Measurements from ENCODE around the gene TBK1.
A peak's percentile ranks its signal among the peaks of the same experiment; 100 is the strongest.

Gene TBK1

DNA sequence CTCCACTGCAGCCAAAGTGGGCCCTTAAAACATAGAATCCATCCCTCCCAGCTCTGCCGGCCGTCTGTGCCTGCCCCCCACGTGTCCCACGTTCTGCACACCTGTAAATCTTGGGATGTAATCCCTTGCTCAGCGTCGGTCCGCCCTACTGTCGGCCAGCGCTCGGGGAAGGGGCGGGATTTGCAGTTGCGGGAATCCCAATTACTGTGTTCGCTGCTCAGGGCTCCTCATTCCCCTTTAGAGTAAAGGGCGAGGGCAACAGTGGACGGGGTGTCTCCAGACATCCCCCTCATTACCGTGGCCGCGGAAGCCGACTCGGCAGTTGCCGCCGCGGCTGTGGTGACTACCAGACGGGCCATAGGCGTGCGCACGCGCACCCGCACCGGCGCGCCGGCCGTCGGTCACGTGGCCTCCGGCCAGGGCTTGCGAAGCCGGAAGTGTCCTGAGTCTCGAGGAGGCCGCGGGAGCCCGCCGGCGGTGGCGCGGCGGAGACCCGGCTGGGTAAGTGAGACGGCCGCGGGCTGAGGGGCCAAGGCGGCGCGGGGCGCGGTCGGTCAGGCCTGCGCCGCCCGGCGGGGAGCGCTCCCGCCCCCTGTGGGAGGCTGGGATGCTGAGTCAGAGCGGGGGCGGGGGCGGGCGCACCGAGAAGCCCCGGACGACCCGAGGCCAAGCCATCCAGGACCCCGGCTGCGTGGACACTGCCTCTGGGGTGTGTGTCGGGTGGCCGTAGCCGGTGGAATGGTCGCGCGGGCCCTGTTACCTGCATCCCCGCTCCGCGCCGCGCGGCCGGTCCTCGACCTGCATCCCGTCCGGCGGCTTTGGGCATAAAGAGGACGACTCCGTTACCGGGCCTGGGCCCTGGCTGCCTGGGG is at the start of gene TBK1:
Gene TBK1, plus strand, starts transcription at position 434 of the 872 bp plus-strand sequence. CDS start 3,751 bp downstream, outside the sequence.
- Histone ChIP-seq H3K36me3 (ENCODE audit: control insufficient read depth in 1 of 2, insufficient read depth in 2 of 2, low read length in 2 of 2) (peaks cover 3 to 12% of the 10 kb centered on the region in 2 donors), H3K9ac (ENCODE audit: low read depth in 1 of 2, low read length in 2 of 2) (peak within 1 kb of the TSS; percentile 94 to 95), H3K4me3 (ENCODE audit: low read depth in 1 of 2, low read length in 2 of 2) (peak within 1 kb of the TSS; percentile 89 to 96), H3K27me3 (ENCODE audit: control insufficient read depth in 1 of 2, insufficient read depth in 2 of 2, low read length in 2 of 2) (no peaks in the 10 kb centered on the region), H3K4me1 (ENCODE audit: control insufficient read depth in 1 of 2, insufficient read depth in 2 of 2, low read length in 2 of 2) (peaks cover 11 to 15% of the 10 kb centered on the region in 2 donors), H3K9me3 (ENCODE audit: control insufficient read depth in 1 of 2, low read length in 2 of 2) (no peaks in the 10 kb centered on the region), H3K27ac (ENCODE audit: low read depth, low read length) (peak within 1 kb of the TSS; percentile 96)

DNA sequence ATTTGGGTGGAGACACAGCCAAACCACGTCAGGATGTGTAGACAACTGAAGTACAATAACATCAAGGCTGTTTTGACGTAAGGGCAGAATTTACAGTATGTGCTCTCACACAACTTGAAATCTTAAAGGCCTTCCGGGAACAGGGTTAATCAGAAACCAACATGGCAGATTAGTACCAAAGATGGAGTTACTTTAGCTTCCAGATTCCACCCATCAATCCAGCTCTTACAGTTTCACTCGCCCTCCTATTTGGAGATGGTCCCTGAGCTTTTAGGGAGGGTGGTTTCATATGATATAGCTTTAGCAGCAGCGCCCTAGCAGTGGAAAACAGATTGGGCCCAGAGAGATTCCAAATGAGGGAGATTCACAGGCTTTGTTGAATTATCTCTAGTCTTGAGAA is 49.7 kb upstream of the TBK1 start:
- Histone ChIP-seq H3K4me1 (ENCODE audit: control insufficient read depth in 1 of 2, insufficient read depth in 2 of 2, low read length in 2 of 2) (peaks cover 0 to 4% of the 10 kb centered on the region in 2 donors), H3K4me3 (ENCODE audit: low read depth in 1 of 2, low read length in 2 of 2) (no peak overlapping the region), H3K27ac (ENCODE audit: low read depth, low read length) (no peak overlapping the region), H3K27me3 (ENCODE audit: control insufficient read depth in 1 of 2, insufficient read depth in 2 of 2, low read length in 2 of 2) (no peaks in the 10 kb centered on the region), H3K9ac (ENCODE audit: low read depth in 1 of 2, low read length in 2 of 2) (no peak overlapping the region), H3K36me3 (ENCODE audit: control insufficient read depth in 1 of 2, insufficient read depth in 2 of 2, low read length in 2 of 2) (no peaks in the 10 kb centered on the region), H3K9me3 (ENCODE audit: control insufficient read depth in 1 of 2, low read length in 2 of 2) (no peaks in the 10 kb centered on the region)

DNA sequence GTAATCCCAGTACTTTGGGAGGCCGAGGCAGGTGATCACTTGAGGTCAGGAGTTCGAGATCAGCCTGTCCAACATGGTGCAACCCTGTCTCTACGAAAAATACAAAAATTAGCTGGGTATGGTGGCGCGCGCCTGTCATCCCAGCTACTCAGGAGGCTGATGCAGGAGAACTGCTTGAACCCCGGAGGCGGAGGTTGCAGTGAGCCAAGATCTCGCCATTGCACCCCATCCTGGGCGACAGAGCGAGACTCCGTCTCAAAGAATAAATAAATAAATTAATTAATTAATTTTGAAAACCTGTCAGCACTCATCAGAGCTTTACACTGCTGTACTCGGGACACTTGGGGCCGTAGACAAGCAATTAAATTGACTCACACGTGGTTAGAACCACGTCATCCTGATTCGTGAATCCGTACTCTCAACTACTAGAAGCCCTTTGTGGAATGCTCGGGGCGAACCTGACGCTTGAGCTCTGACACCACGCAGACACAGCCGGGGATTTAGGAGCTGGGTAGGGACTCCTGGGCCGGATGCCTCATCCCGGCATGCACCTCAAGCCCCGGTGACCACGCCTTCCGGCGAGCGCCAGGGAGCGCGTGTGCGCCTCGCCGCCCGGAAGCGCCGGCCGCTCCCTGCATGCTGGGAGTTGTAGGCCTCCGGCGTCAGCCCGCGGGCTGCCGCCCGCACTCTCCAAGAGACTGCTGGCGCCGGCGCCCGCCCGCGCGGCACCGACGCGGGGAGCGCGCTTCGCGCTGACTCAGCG is 48.0 kb upstream of the TBK1 start, which contains the start of gene XPOT:
Gene XPOT, plus strand, starts transcription at position 686 of the 763 bp plus-strand sequence. CDS start 5,644 bp downstream, outside the sequence.
- H3K4me3 ChIP-seq (ENCODE audit: low read depth in 1 of 2, low read length in 2 of 2) = peak within 1 kb of the TSS; percentile 78 to 93
- peaks cover 0 to 4% of the 10 kb centered on the region in 2 donors for H3K4me1 ChIP-seq (ENCODE audit: control insufficient read depth in 1 of 2, insufficient read depth in 2 of 2, low read length in 2 of 2)
- H3K9ac ChIP-seq (ENCODE audit: low read depth in 1 of 2, low read length in 2 of 2) = peak within 1 kb of the TSS; percentile 80 to 91
- peak within 1 kb of the TSS; percentile 94 for H3K27ac ChIP-seq (ENCODE audit: low read depth, low read length)
- no peaks in the 10 kb centered on the region for H3K27me3 ChIP-seq (ENCODE audit: control insufficient read depth in 1 of 2, insufficient read depth in 2 of 2, low read length in 2 of 2)
- no peaks in the 10 kb centered on the region for H3K9me3 ChIP-seq (ENCODE audit: control insufficient read depth in 1 of 2, low read length in 2 of 2)
- no peaks in the 10 kb centered on the region for H3K36me3 ChIP-seq (ENCODE audit: control insufficient read depth in 1 of 2, insufficient read depth in 2 of 2, low read length in 2 of 2)

DNA sequence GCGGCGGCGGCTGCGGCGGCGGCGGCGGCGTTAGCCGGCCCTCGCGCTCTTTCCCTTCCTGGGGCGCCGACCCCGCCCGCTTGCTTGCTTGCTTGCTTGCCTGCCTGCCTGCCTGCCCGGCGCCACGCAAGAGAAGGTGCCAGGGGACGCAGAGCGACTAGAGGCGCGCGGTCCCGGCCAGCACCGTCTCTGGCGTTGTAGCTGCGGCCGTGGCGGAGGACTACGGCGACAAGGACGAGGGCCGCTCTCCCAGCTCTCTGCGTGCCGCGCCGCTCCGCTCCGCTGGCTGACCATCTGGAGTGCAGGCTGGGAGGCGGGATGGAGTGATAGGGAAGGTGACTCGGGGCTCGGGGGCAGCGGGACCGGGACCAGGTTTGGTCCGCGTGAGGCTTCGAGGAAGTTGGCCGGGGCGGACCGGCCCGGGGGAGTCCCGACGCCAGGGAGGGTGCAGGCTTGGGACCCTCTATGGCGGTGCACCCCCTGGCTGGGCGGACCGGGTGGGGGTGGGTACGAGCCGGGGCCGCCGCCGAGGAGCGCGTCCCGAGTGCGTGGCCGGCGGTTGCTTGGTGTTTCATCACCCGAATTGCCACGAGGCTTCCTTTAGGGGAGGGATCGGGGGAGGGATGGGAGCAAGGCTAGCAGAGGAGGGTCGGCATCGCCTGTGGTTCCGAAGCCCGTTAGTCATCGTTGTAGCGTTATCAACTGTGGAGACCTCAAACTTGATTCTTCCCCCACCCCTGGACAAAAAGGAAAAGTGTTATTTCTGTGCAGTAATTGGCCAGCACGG is 47.3 kb upstream of the TBK1 start:
- Histone ChIP-seq H3K9ac (ENCODE audit: low read depth in 1 of 2, low read length in 2 of 2) (peak overlapping the region; percentile 80 to 91), H3K27ac (ENCODE audit: low read depth, low read length) (peak overlapping the region; percentile 94), H3K9me3 (ENCODE audit: control insufficient read depth in 1 of 2, low read length in 2 of 2) (no peaks in the 10 kb centered on the region), H3K27me3 (ENCODE audit: control insufficient read depth in 1 of 2, insufficient read depth in 2 of 2, low read length in 2 of 2) (no peaks in the 10 kb centered on the region), H3K4me3 (ENCODE audit: low read depth in 1 of 2, low read length in 2 of 2) (peak overlapping the region; percentile 77 to 93), H3K36me3 (ENCODE audit: control insufficient read depth in 1 of 2, insufficient read depth in 2 of 2, low read length in 2 of 2) (no peaks in the 10 kb centered on the region), H3K4me1 (ENCODE audit: control insufficient read depth in 1 of 2, insufficient read depth in 2 of 2, low read length in 2 of 2) (peaks cover 0 to 4% of the 10 kb centered on the region in 2 donors)

DNA sequence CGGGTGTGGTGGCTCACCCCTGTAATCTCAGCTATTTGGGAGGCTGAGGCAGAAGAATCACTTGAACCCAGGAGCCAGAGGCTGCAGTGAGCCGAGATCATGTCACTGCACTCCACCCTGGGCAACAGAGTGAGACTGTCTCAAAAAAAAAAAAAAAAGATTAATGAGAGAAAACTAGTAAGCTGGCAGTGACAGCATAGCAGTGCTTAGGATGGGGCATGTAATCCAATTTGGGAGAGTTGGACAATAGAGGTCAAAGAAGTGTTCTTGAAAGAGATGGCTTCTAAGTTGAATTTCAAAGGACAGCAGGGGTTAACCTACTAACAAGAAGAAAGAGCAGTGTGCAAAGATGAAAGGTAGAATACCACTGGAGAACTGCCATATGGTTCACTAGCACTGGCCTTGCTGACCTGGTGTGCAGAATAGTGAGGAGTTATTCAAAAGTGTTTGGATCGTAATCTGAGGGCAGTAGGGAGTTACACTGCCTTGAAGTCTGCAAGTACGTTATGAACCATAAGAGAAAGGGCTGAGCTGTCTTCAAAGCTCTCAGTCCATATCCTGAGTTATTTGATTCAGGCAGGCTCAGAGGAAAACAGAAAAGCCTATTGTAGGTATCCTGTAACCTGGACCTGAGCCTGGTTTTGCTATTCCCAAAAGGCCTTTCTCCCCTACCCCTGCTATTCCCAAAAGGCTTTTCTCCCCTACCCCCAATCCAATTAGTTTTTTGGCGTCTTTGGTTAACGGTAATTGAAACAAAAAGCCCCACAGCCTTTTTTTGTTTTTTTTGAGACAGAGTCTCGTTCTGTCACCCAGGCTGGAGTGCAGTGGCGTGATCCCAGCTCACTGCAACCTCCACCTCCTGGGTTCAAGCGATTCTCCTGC is 44.3 kb upstream of the TBK1 start:
- no peaks in the 10 kb centered on the region for H3K27me3 ChIP-seq (ENCODE audit: control insufficient read depth in 1 of 2, insufficient read depth in 2 of 2, low read length in 2 of 2)
- H3K27ac ChIP-seq (ENCODE audit: low read depth, low read length) = no peak overlapping the region
- peaks cover 0 to 4% of the 10 kb centered on the region in 2 donors for H3K4me1 ChIP-seq (ENCODE audit: control insufficient read depth in 1 of 2, insufficient read depth in 2 of 2, low read length in 2 of 2)
- H3K4me3 ChIP-seq (ENCODE audit: low read depth in 1 of 2, low read length in 2 of 2) = no peak overlapping the region
- H3K9ac ChIP-seq (ENCODE audit: low read depth in 1 of 2, low read length in 2 of 2) = no peak overlapping the region
- H3K36me3 ChIP-seq (ENCODE audit: control insufficient read depth in 1 of 2, insufficient read depth in 2 of 2, low read length in 2 of 2) = peaks cover 14 to 17% of the 10 kb centered on the region in 2 donors
- no peaks in the 10 kb centered on the region for H3K9me3 ChIP-seq (ENCODE audit: control insufficient read depth in 1 of 2, low read length in 2 of 2)

DNA sequence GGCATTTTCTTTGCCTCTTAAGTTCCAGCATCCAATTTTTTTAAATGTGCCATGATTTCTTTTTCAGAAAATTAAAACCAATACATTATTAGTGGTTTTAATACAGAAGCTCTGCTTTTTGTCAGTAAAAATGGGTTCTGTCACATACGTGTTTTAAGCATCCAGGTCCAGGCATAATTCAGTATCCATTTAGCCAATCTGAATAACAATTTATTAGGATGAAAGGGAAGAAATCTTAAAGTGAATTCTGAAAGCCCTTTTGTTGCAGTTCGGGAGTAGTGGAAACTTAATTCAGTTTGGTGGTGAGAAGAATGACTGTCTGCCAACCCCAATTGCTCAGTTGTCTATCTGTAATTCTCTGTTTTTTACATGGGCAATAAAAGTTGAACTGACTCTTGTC is 40.5 kb upstream of the TBK1 start:
- Histone ChIP-seq H3K27ac (ENCODE audit: low read depth, low read length) (no peak overlapping the region), H3K27me3 (ENCODE audit: control insufficient read depth in 1 of 2, insufficient read depth in 2 of 2, low read length in 2 of 2) (no peaks in the 10 kb centered on the region), H3K4me1 (ENCODE audit: control insufficient read depth in 1 of 2, insufficient read depth in 2 of 2, low read length in 2 of 2) (peaks cover 0 to 6% of the 10 kb centered on the region in 2 donors), H3K9me3 (ENCODE audit: control insufficient read depth in 1 of 2, low read length in 2 of 2) (no peaks in the 10 kb centered on the region), H3K4me3 (ENCODE audit: low read depth in 1 of 2, low read length in 2 of 2) (no peak overlapping the region), H3K9ac (ENCODE audit: low read depth in 1 of 2, low read length in 2 of 2) (no peak overlapping the region), H3K36me3 (ENCODE audit: control insufficient read depth in 1 of 2, insufficient read depth in 2 of 2, low read length in 2 of 2) (peaks cover 35 to 39% of the 10 kb centered on the region in 2 donors)

DNA sequence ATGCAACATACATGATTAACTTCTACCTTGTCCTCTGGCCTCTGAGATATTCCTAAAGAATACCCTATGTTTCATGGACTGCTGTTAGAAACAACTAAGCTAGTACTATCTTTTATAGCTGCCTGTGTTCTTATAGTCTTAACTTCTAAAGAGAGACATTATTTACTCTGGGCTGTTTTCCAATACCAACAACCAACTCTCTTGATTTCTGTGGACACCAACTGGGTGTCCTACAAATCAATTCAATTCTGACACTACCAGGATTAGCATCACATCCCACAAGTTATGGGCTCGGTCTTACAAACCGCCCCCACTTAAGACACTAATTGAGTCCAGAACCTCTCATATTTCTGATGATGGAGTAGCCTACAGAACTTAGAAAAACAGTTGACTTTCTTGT is 39.5 kb upstream of the TBK1 start:
- Histone ChIP-seq H3K4me1 (ENCODE audit: control insufficient read depth in 1 of 2, insufficient read depth in 2 of 2, low read length in 2 of 2) (peaks cover 0 to 6% of the 10 kb centered on the region in 2 donors), H3K9ac (ENCODE audit: low read depth in 1 of 2, low read length in 2 of 2) (no peak overlapping the region), H3K27ac (ENCODE audit: low read depth, low read length) (no peak overlapping the region), H3K27me3 (ENCODE audit: control insufficient read depth in 1 of 2, insufficient read depth in 2 of 2, low read length in 2 of 2) (no peaks in the 10 kb centered on the region), H3K4me3 (ENCODE audit: low read depth in 1 of 2, low read length in 2 of 2) (no peak overlapping the region), H3K9me3 (ENCODE audit: control insufficient read depth in 1 of 2, low read length in 2 of 2) (no peaks in the 10 kb centered on the region), H3K36me3 (ENCODE audit: control insufficient read depth in 1 of 2, insufficient read depth in 2 of 2, low read length in 2 of 2) (peaks cover 39 to 50% of the 10 kb centered on the region in 2 donors)

DNA sequence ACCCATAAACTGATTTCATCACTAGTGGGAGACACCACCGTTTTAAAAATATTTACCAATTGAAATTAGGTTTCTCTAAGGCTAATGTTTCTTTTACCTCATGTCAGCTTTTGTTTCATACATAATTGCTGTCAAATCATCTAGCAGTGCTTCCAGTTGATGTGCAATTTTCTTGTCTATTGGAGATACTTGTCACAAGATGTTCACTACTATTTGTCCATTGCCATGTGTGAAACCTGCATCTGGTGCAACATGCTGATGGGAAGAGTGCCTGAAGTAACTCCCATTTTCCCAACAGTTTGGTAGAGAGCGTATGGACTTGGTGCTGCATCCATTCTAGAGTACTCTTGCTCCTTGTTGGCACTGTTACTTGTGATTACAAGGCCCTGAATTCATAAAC is 38.0 kb upstream of the TBK1 start:
- H3K27ac ChIP-seq (ENCODE audit: low read depth, low read length) = no peak overlapping the region
- H3K36me3 ChIP-seq (ENCODE audit: control insufficient read depth in 1 of 2, insufficient read depth in 2 of 2, low read length in 2 of 2) = peaks cover 39 to 62% of the 10 kb centered on the region in 2 donors
- H3K4me1 ChIP-seq (ENCODE audit: control insufficient read depth in 1 of 2, insufficient read depth in 2 of 2, low read length in 2 of 2) = peaks cover 0 to 6% of the 10 kb centered on the region in 2 donors
- no peaks in the 10 kb centered on the region for H3K9me3 ChIP-seq (ENCODE audit: control insufficient read depth in 1 of 2, low read length in 2 of 2)
- H3K4me3 ChIP-seq (ENCODE audit: low read depth in 1 of 2, low read length in 2 of 2) = no peak overlapping the region
- no peaks in the 10 kb centered on the region for H3K27me3 ChIP-seq (ENCODE audit: control insufficient read depth in 1 of 2, insufficient read depth in 2 of 2, low read length in 2 of 2)
- H3K9ac ChIP-seq (ENCODE audit: low read depth in 1 of 2, low read length in 2 of 2) = no peak overlapping the region

DNA sequence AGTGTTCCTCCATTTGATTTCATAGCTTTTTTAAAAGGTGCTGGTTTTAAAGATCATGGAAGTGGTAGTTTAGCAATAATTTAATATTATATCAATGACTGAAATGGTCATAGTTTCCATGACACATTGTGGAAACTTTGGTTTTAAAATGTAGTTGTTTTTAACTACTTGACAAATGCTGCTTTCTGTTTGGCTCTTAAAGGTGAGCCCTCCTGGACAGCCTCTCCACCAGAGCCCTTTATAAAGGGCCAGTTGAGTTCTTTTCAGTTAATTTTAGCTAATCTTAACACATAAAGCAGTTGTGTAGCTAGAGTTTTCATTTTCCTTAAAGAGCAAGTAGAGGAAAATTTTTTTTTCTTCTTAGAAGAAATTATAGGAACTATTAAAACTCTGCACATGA is 33.7 kb upstream of the TBK1 start:
- Histone ChIP-seq H3K4me3 (ENCODE audit: low read depth in 1 of 2, low read length in 2 of 2) (no peak overlapping the region), H3K27me3 (ENCODE audit: control insufficient read depth in 1 of 2, insufficient read depth in 2 of 2, low read length in 2 of 2) (no peaks in the 10 kb centered on the region), H3K4me1 (ENCODE audit: control insufficient read depth in 1 of 2, insufficient read depth in 2 of 2, low read length in 2 of 2) (peaks cover 0 to 6% of the 10 kb centered on the region in 2 donors), H3K9me3 (ENCODE audit: control insufficient read depth in 1 of 2, low read length in 2 of 2) (no peaks in the 10 kb centered on the region), H3K27ac (ENCODE audit: low read depth, low read length) (no peak overlapping the region), H3K36me3 (ENCODE audit: control insufficient read depth in 1 of 2, insufficient read depth in 2 of 2, low read length in 2 of 2) (peaks cover 21 to 78% of the 10 kb centered on the region in 2 donors), H3K9ac (ENCODE audit: low read depth in 1 of 2, low read length in 2 of 2) (no peak overlapping the region)

Measured in duodenal mucosa (tissue), 2 donors.